SKM-1 (cell line): ENCODE measurements around the gene TSTD1.

ENCODE experiments used
- DNase-seq: peaks from one replicate; lab custom pipeline; 2025; ENCODE audit not compliant: unreplicated experiment; lab: John Stamatoyannopoulos, UW

The TSTD1 gene, protein sequence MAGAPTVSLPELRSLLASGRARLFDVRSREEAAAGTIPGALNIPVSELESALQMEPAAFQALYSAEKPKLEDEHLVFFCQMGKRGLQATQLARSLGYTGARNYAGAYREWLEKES

DNA sequence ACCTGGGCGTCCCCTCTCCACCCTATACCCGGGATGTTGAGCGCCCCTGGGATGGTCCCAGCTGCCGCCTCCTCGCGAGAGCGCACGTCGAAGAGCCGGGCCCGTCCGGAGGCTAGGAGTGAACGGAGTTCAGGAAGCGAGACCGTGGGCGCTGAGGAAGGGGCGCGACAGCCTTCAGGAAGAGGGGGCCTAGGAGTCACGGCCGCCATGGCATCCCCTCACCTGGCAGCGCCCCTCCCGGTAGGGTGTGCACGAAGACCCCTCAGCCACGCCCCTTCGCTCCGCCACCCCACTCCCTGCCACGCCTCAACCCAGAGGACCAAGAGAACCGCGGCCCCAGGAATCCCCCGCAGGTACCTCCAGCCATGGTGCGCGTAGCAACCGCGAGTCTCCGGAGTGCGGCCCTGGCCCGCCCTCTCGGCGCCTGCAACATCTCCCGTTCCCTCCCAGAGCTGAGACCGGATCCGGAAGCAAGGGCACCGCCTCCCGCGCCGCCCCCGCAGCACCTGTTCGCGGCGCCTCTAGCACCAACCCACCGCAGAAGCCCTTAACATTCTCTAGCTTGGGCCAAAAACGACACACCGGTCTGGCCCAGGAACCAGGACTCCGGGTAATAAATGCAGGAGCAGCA lies at the start of gene TSTD1:
Gene TSTD1 (minus strand): TSS at position 442 of the 631 bp plus-strand sequence. CDS start 75 bp downstream, at position 367.
- DNase-seq: no peak

DNA sequence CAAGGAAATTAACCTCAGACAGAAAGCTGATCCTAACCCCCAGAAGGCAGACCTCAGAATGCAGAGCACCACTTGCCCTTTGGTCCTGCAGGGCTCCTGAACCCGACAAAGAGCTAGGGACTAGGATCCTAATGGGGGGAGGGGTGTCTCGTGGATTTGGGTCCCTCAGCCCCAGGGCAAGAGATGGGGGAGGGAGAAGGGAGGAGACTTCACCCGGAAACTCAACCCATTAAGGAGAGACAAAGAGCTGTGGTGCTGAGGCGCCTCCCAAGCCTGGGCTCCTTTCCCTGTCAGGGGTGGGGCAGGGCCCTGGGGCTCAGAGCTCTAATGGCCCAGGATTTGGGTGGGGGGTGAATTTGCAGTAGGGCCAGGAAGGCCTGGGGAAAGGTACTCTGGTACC lies 47.7 kb upstream of the TSTD1 start:
- DNase-seq: no peak

DNA sequence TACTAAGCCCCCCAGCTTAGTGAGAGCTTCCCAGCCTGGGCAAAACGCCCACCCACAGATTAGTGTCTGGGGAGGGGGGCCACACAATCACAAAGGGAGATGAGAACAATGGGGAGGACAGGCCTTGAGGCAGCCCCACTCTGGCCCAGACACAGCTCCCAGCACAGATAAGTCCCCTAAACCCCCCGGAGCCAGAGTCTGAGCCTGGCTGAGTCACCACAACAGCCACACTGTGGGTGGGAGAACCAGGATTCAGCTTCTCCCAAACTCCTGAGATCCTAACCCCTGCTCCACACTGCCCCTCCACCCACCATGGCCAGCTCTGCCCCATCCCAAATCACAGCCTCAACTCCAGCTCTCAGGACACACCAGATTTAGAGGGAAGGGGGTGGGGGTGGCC lies 46.4 kb upstream of the TSTD1 start:
- no peak for DNase-seq

DNA sequence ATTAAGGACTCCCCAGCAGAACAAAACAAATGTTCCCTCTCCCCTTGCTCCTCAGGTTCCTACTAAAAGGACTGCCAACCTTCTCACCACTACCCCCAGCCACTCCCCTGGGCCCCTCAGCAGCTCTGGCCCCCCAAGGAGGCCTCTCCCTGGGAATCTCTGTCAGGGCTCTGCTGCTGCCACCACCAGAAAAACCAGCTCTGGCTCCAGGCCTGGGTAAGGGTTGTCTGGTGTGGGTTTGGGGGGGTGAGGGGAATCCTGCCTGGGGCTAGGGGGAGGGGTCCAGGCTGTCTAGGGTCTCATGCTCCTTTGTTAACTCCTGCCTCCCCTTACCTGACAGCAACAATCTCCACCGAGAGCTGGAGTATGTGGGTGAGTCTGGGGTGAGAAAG lies 45.8 kb upstream of the TSTD1 start:
- DNase-seq: no peak

DNA sequence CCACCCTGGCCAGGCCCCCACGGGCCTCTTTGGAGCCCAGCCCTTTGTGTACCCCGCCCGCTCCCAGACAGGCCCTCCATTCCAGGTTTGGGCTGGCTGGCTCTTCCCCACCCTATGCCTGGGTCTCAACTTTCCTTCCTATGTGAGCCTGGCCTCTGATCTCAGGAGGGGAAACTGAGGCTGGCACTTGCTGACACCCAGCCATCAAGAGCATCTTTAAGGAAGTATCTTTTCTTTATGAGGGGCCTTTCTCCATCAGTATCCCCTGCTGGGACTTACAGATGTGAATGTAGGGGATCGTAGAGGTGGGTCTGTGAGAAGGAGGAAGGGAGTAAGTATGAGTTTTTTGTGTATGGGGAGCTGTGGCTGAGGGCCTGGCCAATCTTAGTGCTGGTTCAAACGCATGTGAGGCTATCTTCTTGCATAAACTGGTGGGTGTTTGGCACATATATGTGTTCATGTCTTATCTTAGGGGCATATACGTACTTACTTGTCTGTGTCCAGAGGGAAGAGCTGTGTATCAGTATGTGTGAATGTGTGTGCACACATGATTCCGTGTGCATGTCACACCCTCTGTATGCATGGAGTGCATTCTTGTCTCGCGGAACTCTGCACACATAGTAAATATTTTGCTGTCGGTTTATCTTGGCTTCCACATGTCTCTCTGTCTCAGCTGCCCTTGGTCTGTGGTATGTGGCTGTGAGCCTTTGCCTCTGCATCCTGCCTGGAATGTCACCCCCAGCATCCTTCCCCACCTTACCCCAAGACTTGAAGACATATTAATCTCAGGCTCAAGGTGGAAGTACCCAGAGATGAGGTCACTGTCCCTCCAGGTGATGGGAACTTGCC lies 45.2 kb upstream of the TSTD1 start:
- DNase-seq: peak; percentile 34

DNA sequence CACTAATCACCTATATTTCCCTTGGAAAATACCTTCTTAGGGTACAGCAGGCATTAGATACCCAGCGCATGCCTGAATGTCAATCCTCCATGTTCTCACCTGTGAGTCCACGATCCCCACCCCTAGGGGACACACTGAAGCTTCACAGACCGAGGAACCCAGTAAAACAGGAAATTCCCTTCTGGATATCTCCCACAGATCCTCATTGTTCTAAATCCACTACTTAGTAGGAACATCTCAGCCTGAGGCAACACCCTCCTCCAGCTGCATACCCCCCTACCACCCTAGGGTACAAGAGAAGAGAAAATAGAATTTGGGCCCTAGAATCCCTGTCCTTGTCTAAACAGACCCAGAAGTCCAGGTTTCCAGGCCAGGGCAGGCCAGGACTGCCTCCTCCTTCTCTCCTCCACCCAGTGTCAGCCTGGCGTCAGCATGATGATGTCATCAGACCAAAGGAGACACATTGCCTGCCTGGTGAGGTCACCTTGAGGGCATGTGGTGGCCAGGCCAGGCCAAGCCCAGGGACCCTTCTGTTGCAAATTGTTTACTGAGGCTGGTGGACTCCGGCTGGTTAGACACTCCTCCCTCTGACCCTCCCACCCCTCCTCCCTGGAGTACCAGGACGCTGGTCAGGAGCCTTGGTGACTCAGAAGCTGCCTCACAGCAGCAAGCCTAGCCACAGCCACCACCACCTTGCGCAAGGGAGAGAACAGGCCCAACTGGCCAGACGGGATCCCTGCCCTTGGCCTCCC lies 44.4 kb upstream of the TSTD1 start:
- peak; percentile 91 for DNase-seq

DNA sequence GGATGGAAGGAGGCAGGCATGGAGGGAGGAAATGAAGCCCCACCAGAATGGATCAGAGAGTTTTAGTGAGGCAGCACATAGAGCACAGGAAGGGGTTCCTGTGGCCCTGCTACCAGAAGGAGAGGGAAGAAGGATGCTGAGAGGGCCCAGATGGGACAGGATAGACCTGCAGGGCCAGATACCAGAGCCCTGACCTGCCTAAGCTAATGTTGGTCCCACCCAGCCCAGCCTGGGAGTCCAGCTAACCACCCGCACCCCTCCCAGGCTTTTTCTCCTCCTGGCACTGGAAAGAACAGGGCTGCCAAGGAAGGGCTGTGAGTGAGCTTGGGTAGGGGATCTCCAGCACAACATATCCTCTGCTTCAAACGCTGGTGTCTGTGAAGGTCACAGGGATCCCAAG lies 43.7 kb upstream of the TSTD1 start:
- no peak for DNase-seq

DNA sequence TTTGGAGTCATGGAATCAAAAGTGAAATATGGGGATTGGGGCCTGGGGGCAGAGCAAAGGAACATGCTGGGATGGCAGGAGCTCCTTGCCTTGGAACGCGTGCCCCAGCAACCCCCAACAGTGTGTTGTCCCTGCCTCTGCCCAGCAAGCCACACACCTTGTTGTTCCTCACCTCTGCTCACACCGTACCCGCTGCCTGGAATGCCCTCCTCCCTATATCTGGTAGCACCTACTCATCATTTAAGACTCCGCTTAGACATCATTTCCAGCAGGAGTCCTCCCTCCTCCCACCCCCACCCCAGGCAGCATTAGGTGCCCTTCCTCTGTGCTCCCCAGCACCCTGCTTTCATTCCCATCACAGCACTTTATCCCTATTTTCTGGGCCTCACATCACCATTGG lies 42.8 kb upstream of the TSTD1 start:
- DNase-seq: no peak

DNA sequence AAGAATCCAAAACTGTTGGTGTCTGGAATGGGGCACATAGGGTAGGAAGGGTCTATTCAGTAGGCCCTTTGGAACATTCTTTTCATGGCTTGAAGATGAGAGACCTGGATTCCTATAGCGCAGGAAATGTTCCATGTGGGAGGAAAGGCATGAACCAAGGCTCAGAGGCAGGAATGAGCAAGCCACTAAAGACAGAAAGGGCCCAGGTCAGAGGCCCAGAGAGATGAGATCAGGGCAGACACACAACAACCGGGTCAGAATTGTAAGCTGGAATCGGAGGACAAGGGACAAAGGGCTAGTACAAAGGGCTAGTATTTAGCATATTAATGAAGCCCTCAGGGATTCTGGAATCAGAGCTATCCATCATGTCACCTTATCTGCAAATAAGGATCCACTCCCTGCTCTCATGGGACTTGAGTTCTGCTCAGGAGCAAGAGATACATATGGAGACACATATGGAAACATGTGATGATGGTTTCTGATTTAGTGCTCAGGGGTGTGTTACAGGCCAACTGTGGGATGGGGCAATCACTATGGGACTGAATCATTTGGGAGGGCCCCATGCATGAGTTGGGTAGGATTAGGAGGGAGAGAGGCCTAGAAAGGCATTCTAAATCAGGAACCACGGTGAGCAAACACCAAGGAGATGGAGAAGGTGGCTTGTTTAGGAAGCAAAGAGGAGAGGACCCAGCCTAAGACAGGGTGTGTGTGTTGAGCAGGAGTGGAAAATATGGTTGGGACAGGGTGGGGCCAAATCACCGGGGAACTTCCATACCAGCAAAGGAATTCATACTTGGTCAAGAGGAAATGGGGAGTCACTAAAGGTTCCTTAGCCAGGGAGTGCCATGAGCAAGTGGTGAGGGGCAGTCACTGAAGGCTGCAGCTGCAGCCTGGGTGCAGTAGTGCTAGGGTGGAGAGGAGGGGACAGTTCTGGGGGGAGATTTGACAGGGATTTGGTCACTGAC lies 42.0 kb upstream of the TSTD1 start:
- no peak for DNase-seq

DNA sequence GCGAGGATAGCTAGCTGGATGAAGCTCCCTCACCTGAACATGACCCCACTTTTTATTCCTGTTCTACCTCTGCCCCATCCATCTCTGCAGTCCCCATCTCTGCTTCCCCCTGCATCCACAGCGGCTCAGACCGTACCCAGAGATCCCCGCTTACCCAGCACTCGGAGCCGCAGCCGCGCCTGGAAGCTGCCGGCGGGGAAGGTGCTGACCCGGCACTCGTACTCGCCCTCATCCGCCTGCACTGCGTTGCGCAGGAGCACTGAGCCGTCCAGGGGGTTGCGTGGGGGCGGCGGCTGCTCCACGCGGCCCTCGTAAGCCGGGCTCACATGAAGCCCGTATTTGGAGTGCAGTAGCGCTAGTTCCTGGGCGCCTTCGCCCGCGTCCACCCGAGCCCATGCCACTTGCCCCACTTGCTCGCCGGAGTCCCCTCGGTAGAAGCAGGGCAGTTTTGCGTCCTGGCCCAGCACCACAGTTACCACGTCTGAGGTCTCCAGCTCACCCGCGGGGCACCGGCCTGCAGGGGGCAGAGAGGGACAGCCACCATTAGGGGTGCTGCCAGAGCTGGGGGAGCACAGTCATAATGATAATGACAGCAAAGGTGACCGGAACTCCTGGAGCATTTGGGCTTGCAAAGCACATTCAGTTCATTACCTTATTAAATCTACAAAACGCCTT lies 40.8 kb upstream of the TSTD1 start:
- no peak for DNase-seq

DNA sequence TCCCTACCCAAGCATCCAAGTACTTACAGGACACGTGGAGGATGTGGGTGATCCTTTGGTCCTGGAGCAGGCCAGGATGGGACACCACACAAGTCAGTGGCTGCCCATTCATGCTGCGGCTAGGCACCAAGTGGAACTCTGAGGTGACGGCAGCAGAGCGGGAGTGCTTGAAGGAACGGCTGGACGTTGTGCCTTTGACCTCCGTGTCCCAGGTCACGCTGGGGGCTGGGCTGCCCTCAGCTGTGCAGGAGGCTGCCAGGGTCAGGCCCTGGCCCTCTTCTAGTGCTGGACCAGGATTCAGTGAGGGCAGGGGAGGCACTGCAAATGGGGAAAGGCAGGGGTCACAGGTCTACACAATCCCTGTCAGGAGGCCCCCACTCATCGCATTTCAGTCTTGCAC lies 38.7 kb upstream of the TSTD1 start:
- no peak for DNase-seq

DNA sequence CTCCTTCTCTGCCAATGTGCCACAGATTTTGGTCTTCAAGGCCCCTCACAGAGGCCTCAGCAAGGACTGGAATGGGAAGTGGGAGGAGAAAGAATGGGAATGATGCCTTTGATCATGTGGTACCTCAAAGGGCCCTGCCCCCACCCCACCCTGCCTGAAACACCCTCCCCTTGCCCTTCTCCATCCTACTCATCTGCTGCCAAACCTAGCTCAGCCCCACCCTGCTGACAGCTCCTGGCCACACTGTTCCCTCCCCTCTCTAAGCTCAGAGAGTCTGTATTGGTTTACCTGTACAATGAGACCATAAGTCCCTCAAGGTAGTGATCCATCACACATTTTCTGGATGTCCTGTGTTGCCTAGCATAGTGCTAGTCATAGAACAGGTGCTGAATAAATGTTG lies 37.6 kb upstream of the TSTD1 start:
- no peak for DNase-seq

DNA sequence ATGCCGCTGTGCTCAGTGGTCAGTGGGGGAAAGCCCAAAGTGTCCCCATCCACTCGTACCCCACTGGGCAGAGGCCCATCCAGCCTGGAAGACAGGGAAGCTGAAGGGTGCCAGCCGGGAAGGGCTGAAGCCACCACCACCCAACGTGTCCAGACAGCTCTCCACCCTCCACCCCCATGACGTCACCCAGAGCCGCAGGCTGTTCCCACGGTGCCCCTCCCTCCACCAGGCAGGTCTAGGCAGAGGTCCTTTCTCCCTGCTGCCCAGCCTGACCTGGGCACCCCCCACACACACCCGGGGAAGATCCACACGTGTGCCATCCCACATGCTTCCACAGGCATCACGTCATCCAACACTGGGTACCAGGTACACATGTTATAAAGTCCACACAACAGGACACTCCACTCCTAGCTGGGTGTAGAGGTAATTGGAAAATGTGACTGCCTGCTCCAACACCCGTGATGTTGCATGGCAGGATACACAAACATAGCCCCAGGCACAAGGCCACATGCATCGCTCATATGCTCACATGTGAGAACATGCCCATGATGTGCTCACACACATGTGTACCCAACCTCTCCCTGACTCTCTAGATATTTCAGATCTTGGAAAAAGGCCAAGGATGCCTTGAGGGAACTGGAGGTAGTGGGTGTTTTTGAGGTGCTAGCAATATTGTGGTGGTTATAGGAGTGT lies 36.1 kb upstream of the TSTD1 start:
- DNase-seq: no peak

DNA sequence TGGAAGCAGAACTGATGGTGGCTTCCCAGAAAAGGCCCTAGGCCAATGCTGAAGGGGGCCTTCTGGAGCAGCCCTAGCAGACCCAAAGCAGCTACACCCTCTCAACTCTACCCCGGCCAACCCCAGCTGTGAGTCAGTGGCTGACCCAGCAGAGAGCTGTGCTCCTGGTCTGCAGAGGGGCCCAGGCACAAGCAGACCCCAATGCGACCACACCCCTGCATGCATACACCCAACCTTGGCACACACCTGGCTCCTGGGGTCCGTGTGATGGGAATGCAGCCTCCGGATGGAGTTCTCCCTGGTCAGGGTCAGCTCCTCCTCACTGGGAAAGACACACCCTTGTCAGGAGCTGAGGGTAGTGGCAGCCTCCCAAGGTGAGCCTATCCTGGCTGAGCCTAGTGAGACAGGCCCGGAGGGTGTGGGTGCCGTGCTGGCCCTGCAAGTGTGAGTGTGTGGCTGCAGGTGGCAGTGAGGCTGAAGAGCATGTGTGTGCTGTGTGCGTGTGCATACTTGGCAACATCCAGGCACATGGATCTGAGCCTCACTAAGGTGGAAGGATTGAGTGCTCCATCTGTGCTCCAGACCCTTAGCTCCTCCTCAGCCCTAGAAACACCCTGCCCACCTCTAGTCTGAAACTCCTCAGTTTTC lies 34.8 kb upstream of the TSTD1 start:
- DNase-seq: no peak

DNA sequence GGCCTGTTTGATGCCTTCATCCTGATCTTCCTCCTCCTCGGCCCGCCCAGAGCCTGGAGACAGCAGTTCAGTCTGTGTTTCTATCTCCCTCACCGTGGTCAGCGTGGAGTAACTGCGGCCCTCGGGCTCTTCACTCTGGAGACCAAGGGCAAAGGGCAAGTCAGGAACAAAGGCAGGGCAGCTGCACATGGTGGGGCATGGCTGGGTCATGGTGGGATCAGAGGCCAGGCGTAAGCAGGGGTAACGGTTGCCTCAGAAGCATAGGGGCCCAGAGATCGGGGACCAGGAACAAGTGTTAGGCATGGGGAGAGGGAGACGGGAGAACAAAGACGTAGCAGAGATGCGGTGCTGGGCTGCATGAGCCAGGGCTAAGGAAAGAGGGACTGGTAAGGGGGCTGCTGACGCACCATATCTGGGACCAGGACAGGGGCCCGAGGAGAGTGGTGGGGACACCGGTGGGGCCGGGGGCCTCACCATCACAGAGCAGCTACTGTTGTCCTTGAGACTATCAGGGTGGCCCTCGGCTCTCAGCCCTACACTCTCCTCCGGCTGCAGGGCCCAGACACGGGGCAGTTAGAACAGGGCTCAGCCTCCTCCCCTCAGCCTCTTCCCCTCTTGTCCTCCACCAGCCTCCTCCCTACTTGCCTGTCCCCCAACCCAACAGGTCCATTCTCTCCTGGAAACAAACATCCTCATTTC lies 34.1 kb upstream of the TSTD1 start:
- no peak for DNase-seq

DNA sequence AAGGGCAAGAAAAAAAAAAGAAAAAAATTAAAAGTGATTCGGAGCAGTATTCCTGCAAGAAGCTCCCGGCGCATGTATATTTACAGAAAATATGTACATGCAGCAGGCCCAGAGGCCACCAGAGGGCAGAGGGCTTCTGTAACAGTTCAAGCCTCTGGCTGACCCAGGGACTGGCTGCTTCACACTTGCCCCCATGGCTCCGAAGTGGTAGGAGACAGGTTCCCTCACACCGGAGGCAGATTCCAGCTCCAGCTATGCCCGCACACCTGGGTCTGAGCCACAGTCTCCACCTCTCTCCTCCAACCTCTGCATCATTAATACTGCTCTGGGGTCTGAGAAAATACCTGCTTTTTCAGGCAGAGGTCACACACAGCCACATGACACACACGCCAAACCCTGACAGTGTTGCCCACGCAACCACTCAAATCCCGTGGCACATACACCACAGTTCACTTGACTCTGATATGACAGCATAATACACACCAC lies 33.2 kb upstream of the TSTD1 start:
- peak; percentile 60 for DNase-seq

DNA sequence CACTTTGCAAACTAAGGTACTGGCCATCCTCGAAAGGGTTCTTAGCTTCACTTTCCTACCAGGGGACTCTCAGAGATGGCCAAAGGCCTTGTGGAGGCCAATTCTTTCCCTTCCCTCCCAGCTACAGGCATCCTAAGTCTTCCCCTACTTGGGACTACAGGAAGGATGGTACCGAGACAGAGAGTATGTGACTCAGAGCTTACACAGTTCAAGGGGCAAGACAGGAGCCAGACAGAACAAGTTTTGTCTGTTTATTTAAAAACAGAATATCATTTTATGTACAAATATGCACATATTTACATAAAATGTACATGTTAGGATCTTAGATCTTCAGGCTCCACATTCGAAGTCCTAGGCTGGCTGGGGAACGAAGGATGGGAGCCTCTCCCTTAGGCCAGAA lies 32.0 kb upstream of the TSTD1 start:
- DNase-seq: no peak

DNA sequence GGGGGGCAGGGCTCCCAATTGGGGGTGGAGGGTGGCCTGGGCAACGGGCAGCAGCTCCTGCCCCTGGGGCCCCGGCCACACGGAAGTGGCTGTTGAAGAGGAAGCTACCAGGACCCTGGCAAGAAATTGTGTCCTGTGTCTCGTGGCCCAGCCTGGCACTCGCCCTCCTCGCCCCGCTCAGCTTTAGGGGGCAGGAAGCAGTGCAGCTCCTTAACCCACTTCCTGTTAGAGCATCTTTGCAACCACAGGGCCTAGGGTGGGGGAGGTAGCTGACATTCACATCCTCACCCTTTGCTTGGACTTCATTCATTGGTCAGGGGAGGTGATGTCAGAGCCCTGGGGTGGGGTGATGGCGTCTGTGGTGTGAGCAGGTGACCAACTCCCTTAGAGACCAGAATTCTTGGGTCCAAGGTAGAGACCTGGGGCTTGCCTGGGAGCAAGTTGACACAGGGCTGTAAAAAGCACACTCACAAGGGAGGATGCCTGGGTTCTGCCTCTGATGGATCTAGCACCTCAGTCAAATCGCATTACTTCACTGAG lies 31.0 kb upstream of the TSTD1 start, which contains the start of gene ARHGAP30:
Gene ARHGAP30 (minus strand): TSS at position 161 of the 540 bp plus-strand sequence. CDS start 267 bp downstream, outside the sequence.
- DNase-seq: peak; percentile 96
